ENCODE results near the gene PHRF1.
"Not testable (repeated sequence)": the region's sequence is repeated elsewhere in the genome, so short reads cannot be mapped to it uniquely, and the experiment has no call there.

Gene PHRF1

GRCh38 chr11:654444-654843 is 78.2 kb downstream of the PHRF1 start:
- not testable (repeated sequence) for H3K4me1 ChIP-seq (ENCODE audit: control insufficient read depth, low read depth, low read length); H3K9me3 ChIP-seq (ENCODE audit: control insufficient read depth, low read depth, low read length); H3K27ac ChIP-seq (ENCODE audit: low read length); H3K9ac ChIP-seq (ENCODE audit: low read length); H3K27me3 ChIP-seq (ENCODE audit: control insufficient read depth, insufficient read depth, low read length); H3K4me3 ChIP-seq (ENCODE audit: low read length)
- peaks cover 13% of the 10 kb centered on the region for H3K36me3 ChIP-seq (ENCODE audit: control insufficient read depth, low read depth, low read length)

- Histone ChIP-seq H3K4me1 (ENCODE audit: control insufficient read depth, low read depth, low read length) (no peaks in the 10 kb centered on the region), H3K27ac (ENCODE audit: low read length) (no peak overlapping the region), H3K27me3 (ENCODE audit: control insufficient read depth, insufficient read depth, low read length) (no peaks in the 10 kb centered on the region)
Observed at GRCh38 chr11:655036-655726, 78.9 kb downstream of the PHRF1 start.

GRCh38 chr11:656426-656825 is 80.2 kb downstream of the PHRF1 start:
- Histone ChIP-seq H3K36me3 (ENCODE audit: control insufficient read depth, low read depth, low read length) (peaks cover 9% of the 10 kb centered on the region), H3K4me3 (ENCODE audit: low read length) (no peak overlapping the region), H3K27ac (ENCODE audit: low read length) (no peak overlapping the region), H3K9ac (ENCODE audit: low read length) (no peak overlapping the region), H3K4me1 (ENCODE audit: control insufficient read depth, low read depth, low read length) (no peaks in the 10 kb centered on the region), H3K27me3 (ENCODE audit: control insufficient read depth, insufficient read depth, low read length) (no peaks in the 10 kb centered on the region), H3K9me3 (ENCODE audit: control insufficient read depth, low read depth, low read length) (no peaks in the 10 kb centered on the region)

More at GRCh38 chr11:655036-655726, 78.9 kb downstream of the PHRF1 start:
- peaks cover 13% of the 10 kb centered on the region for H3K36me3 ChIP-seq (ENCODE audit: control insufficient read depth, low read depth, low read length)
- no peaks in the 10 kb centered on the region for H3K9me3 ChIP-seq (ENCODE audit: control insufficient read depth, low read depth, low read length)
- H3K9ac ChIP-seq (ENCODE audit: low read length), result no peak overlapping the region
- H3K4me3 ChIP-seq (ENCODE audit: low read length), result no peak overlapping the region

GRCh38 chr11:656866-657265 is 80.6 kb downstream of the PHRF1 start:
- H3K4me1 ChIP-seq (ENCODE audit: control insufficient read depth, low read depth, low read length), result no peaks in the 10 kb centered on the region
- no peaks in the 10 kb centered on the region for H3K27me3 ChIP-seq (ENCODE audit: control insufficient read depth, insufficient read depth, low read length)
- H3K9ac ChIP-seq (ENCODE audit: low read length), result no peak overlapping the region
- H3K27ac ChIP-seq (ENCODE audit: low read length), result no peak overlapping the region
- H3K9me3 ChIP-seq (ENCODE audit: control insufficient read depth, low read depth, low read length), result no peaks in the 10 kb centered on the region
- H3K36me3 ChIP-seq (ENCODE audit: control insufficient read depth, low read depth, low read length), result peaks cover 9% of the 10 kb centered on the region
- no peak overlapping the region for H3K4me3 ChIP-seq (ENCODE audit: low read length)

GRCh38 chr11:657691-658126 is 81.4 kb downstream of the PHRF1 start:
- no peaks in the 10 kb centered on the region for H3K9me3 ChIP-seq (ENCODE audit: control insufficient read depth, low read depth, low read length)
- peaks cover 9% of the 10 kb centered on the region for H3K36me3 ChIP-seq (ENCODE audit: control insufficient read depth, low read depth, low read length)
- no peak overlapping the region for H3K27ac ChIP-seq (ENCODE audit: low read length)
- H3K27me3 ChIP-seq (ENCODE audit: control insufficient read depth, insufficient read depth, low read length), result no peaks in the 10 kb centered on the region
- no peak overlapping the region for H3K9ac ChIP-seq (ENCODE audit: low read length)
- no peaks in the 10 kb centered on the region for H3K4me1 ChIP-seq (ENCODE audit: control insufficient read depth, low read depth, low read length)
- H3K4me3 ChIP-seq (ENCODE audit: low read length), result no peak overlapping the region

- Histone ChIP-seq H3K9ac (ENCODE audit: low read length) (no peak overlapping the region), H3K4me1 (ENCODE audit: control insufficient read depth, low read depth, low read length) (no peaks in the 10 kb centered on the region), H3K4me3 (ENCODE audit: low read length) (no peak overlapping the region), H3K36me3 (ENCODE audit: control insufficient read depth, low read depth, low read length) (peaks cover 3% of the 10 kb centered on the region), H3K27ac (ENCODE audit: low read length) (no peak overlapping the region), H3K27me3 (ENCODE audit: control insufficient read depth, insufficient read depth, low read length) (no peaks in the 10 kb centered on the region), H3K9me3 (ENCODE audit: control insufficient read depth, low read depth, low read length) (no peaks in the 10 kb centered on the region)
Observed at GRCh38 chr11:659532-660085, 83.3 kb downstream of the PHRF1 start.

GRCh38 chr11:660281-660680 is 84.0 kb downstream of the PHRF1 start:
- Histone ChIP-seq H3K36me3 (ENCODE audit: control insufficient read depth, low read depth, low read length) (peaks cover 3% of the 10 kb centered on the region), H3K9ac (ENCODE audit: low read length) (no peak overlapping the region), H3K27me3 (ENCODE audit: control insufficient read depth, insufficient read depth, low read length) (no peaks in the 10 kb centered on the region)

GRCh38 chr11:660681-661444 is 84.6 kb downstream of the PHRF1 start:
- Histone ChIP-seq H3K27ac (ENCODE audit: low read length) (no peak overlapping the region), H3K9ac (ENCODE audit: low read length) (no peak overlapping the region), H3K9me3 (ENCODE audit: control insufficient read depth, low read depth, low read length) (no peaks in the 10 kb centered on the region), H3K36me3 (ENCODE audit: control insufficient read depth, low read depth, low read length) (peaks cover 3% of the 10 kb centered on the region), H3K4me1 (ENCODE audit: control insufficient read depth, low read depth, low read length) (no peaks in the 10 kb centered on the region), H3K4me3 (ENCODE audit: low read length) (no peak overlapping the region), H3K27me3 (ENCODE audit: control insufficient read depth, insufficient read depth, low read length) (no peaks in the 10 kb centered on the region)

More at GRCh38 chr11:660281-660680, 84.0 kb downstream of the PHRF1 start:
- Histone ChIP-seq H3K27ac (ENCODE audit: low read length) (no peak overlapping the region), H3K4me1 (ENCODE audit: control insufficient read depth, low read depth, low read length) (no peaks in the 10 kb centered on the region), H3K4me3 (ENCODE audit: low read length) (no peak overlapping the region), H3K9me3 (ENCODE audit: control insufficient read depth, low read depth, low read length) (no peaks in the 10 kb centered on the region)
